Measurements from ENCODE around the gene CFTR. TPM values are rescaled to one million over a fixed set of nuclear protein-coding genes. Genes with fewer than 3 reads are reported as not detected.

CFTR gene
- total RNA-seq, 1 experiment from 2014 or later, result 0.72 TPM

DNA sequence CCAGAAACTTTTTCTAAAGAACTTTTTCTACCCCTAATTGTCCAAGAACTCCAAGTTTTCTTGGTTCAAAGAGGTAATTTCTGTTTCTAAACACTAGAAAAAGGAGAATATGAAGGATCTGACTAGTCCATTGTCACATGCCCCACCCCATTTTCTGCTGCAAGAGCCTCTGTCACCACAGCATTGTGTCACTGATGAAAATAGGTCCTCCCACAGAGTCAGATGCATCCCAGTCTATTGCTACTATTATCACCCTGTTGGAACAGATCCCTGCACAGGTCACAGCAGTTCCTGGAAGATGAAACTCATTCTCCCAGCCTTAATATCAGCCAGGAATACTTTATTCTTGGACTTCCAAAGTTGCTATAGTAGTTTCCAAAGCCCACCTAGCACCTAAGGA, 7.5 kb upstream of the CFTR start:
- Mint-ChIP-seq H3K27ac (no peak overlapping the region), H3K4me3 (no peak overlapping the region), H3K4me1 (no peaks in the 10 kb centered on the region), H3K36me3 (no peaks in the 10 kb centered on the region), H3K9me3 (no peaks in the 10 kb centered on the region), H3K27me3 (ENCODE audit: low read depth) (no peaks in the 10 kb centered on the region)
- ChIA-PET POLR2A (no interaction called here), CTCF (no interaction called here)
- no peak for ATAC-seq
- DNase-seq (ENCODE audit: low spot score), result no peak
- TF ChIP-seq, protein P1, sequence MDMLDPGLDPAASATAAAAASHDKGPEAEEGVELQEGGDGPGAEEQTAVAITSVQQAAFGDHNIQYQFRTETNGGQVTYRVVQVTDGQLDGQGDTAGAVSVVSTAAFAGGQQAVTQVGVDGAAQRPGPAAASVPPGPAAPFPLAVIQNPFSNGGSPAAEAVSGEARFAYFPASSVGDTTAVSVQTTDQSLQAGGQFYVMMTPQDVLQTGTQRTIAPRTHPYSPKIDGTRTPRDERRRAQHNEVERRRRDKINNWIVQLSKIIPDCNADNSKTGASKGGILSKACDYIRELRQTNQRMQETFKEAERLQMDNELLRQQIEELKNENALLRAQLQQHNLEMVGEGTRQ (CRISPR knock-in tag; IDR thresholded peaks at IDR 0.05), result no peak
- TF ChIP-seq ZNF396 (CRISPR knock-in tag; IDR thresholded peaks at IDR 0.05; ENCODE audit: borderline replicate concordance), result no peak
- TF ChIP-seq, protein P2, sequence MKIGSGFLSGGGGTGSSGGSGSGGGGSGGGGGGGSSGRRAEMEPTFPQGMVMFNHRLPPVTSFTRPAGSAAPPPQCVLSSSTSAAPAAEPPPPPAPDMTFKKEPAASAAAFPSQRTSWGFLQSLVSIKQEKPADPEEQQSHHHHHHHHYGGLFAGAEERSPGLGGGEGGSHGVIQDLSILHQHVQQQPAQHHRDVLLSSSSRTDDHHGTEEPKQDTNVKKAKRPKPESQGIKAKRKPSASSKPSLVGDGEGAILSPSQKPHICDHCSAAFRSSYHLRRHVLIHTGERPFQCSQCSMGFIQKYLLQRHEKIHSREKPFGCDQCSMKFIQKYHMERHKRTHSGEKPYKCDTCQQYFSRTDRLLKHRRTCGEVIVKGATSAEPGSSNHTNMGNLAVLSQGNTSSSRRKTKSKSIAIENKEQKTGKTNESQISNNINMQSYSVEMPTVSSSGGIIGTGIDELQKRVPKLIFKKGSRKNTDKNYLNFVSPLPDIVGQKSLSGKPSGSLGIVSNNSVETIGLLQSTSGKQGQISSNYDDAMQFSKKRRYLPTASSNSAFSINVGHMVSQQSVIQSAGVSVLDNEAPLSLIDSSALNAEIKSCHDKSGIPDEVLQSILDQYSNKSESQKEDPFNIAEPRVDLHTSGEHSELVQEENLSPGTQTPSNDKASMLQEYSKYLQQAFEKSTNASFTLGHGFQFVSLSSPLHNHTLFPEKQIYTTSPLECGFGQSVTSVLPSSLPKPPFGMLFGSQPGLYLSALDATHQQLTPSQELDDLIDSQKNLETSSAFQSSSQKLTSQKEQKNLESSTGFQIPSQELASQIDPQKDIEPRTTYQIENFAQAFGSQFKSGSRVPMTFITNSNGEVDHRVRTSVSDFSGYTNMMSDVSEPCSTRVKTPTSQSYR (CRISPR knock-in tag; IDR thresholded peaks at IDR 0.05), result no peak
- TF ChIP-seq, protein P3, sequence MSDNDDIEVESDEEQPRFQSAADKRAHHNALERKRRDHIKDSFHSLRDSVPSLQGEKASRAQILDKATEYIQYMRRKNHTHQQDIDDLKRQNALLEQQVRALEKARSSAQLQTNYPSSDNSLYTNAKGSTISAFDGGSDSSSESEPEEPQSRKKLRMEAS (CRISPR knock-in tag; IDR thresholded peaks at IDR 0.05), result no peak

DNA sequence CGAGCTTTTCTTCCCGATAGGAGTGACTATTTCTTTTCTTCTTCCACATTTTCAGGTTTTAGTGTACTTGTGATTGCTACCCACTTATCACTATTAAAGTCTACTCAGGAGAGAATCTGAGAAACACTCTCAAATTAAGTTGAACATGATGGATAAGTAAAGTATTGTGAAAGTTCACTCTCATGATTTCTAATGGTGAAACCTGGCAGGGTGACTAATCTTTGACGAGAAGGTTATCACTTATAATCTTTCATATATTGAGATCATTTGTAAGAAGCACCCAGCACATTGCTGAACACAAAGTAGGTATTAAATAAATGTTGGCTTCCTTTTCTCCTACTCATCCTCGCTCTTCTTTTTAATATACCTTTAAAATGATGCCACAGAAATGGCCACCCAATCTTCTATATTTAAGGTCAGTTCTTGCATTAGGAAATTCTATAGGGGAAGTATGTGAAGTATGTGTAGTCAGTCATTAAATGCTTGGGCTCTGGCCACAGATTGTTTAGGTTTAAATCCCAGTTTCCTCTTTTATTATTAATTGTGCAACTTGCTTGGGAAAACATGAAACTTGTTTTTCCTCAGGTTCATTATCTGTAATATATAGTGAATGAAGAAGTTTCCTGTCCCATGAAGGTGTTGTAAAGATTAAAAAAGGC, 3.1 kb upstream of the CFTR start:
- Mint-ChIP-seq H3K4me3 (no peak overlapping the region), H3K4me1 (peaks cover 13% of the 10 kb centered on the region), H3K27me3 (ENCODE audit: low read depth) (peaks cover 39% of the 10 kb centered on the region), H3K9me3 (no peaks in the 10 kb centered on the region), H3K27ac (no peak overlapping the region), H3K36me3 (no peaks in the 10 kb centered on the region)
- no peak for DNase-seq (ENCODE audit: low spot score)
- TF ChIP-seq, protein P4, sequence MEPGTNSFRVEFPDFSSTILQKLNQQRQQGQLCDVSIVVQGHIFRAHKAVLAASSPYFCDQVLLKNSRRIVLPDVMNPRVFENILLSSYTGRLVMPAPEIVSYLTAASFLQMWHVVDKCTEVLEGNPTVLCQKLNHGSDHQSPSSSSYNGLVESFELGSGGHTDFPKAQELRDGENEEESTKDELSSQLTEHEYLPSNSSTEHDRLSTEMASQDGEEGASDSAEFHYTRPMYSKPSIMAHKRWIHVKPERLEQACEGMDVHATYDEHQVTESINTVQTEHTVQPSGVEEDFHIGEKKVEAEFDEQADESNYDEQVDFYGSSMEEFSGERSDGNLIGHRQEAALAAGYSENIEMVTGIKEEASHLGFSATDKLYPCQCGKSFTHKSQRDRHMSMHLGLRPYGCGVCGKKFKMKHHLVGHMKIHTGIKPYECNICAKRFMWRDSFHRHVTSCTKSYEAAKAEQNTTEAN (CRISPR knock-in tag; IDR thresholded peaks at IDR 0.05), result no peak
- TF ChIP-seq, protein P5, sequence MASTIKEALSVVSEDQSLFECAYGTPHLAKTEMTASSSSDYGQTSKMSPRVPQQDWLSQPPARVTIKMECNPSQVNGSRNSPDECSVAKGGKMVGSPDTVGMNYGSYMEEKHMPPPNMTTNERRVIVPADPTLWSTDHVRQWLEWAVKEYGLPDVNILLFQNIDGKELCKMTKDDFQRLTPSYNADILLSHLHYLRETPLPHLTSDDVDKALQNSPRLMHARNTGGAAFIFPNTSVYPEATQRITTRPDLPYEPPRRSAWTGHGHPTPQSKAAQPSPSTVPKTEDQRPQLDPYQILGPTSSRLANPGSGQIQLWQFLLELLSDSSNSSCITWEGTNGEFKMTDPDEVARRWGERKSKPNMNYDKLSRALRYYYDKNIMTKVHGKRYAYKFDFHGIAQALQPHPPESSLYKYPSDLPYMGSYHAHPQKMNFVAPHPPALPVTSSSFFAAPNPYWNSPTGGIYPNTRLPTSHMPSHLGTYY (CRISPR knock-in tag; IDR thresholded peaks at IDR 0.05), result no peak
- TF ChIP-seq, protein P6, sequence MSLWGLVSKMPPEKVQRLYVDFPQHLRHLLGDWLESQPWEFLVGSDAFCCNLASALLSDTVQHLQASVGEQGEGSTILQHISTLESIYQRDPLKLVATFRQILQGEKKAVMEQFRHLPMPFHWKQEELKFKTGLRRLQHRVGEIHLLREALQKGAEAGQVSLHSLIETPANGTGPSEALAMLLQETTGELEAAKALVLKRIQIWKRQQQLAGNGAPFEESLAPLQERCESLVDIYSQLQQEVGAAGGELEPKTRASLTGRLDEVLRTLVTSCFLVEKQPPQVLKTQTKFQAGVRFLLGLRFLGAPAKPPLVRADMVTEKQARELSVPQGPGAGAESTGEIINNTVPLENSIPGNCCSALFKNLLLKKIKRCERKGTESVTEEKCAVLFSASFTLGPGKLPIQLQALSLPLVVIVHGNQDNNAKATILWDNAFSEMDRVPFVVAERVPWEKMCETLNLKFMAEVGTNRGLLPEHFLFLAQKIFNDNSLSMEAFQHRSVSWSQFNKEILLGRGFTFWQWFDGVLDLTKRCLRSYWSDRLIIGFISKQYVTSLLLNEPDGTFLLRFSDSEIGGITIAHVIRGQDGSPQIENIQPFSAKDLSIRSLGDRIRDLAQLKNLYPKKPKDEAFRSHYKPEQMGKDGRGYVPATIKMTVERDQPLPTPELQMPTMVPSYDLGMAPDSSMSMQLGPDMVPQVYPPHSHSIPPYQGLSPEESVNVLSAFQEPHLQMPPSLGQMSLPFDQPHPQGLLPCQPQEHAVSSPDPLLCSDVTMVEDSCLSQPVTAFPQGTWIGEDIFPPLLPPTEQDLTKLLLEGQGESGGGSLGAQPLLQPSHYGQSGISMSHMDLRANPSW (CRISPR knock-in tag; conservative IDR thresholded peaks at IDR 0.05; ENCODE audit: low read depth), result no peak
- no peak for TF ChIP-seq ZNF423 (CRISPR knock-in tag; IDR thresholded peaks at IDR 0.05)
- TF ChIP-seq HMGA2 (CRISPR knock-in tag; IDR thresholded peaks at IDR 0.05), result no peak
- no peak for TF ChIP-seq PRRX2 (CRISPR knock-in tag; IDR thresholded peaks at IDR 0.05)
- TF ChIP-seq TEAD4 (CRISPR knock-in tag; IDR thresholded peaks at IDR 0.05), result no peak
- TF ChIP-seq, protein P7, sequence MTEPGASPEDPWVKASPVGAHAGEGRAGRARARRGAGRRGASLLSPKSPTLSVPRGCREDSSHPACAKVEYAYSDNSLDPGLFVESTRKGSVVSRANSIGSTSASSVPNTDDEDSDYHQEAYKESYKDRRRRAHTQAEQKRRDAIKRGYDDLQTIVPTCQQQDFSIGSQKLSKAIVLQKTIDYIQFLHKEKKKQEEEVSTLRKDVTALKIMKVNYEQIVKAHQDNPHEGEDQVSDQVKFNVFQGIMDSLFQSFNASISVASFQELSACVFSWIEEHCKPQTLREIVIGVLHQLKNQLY (CRISPR knock-in tag; IDR thresholded peaks at IDR 0.05), result no peak
- TF ChIP-seq, protein P1 (CRISPR knock-in tag; IDR thresholded peaks at IDR 0.05), result no peak
- no peak for TF ChIP-seq SP1 (CRISPR knock-in tag; conservative IDR thresholded peaks at IDR 0.05)
- TF ChIP-seq ZNF219 (CRISPR knock-in tag; IDR thresholded peaks at IDR 0.05; ENCODE audit: borderline replicate concordance), result no peak
- TF ChIP-seq GTF2I (CRISPR knock-in tag; conservative IDR thresholded peaks at IDR 0.05), result no peak
- TF ChIP-seq JUN (CRISPR knock-in tag; IDR thresholded peaks at IDR 0.05), result no peak
- no peak for TF ChIP-seq IRF2 (CRISPR knock-in tag; IDR thresholded peaks at IDR 0.05; ENCODE audit: borderline replicate concordance, low read depth)
- TF ChIP-seq TCF7 (CRISPR knock-in tag; IDR thresholded peaks at IDR 0.05; ENCODE audit: low read depth), result no peak
- no peak for TF ChIP-seq NFE2L1 (CRISPR knock-in tag; IDR thresholded peaks at IDR 0.05)
- CTCF ChIA-PET, result no interaction called here
- POLR2A ChIA-PET, result no interaction called here
- no peak for ATAC-seq
